ENCODE data around the gene TBXAS1. TPM values are rescaled to one million over a fixed set of nuclear protein-coding genes. Genes with fewer than 3 reads are reported as not detected.

TBXAS1 gene
- total and polyA plus RNA-seq, 2 donors from 2014 or later = 14.2 to 33.6 TPM

GRCh38 chr7:139876622-139877283 is 47.7 kb downstream of the TBXAS1 start:
- Histone ChIP-seq H3K9me3 (ENCODE audit: control insufficient read depth in 2 of 3, insufficient read depth in 1 of 3, low read length in 3 of 3) (no peaks in the 10 kb centered on the region), H3K9ac (ENCODE audit: low read length in 3 of 3) (no peak overlapping the region), H3K4me1 (ENCODE audit: control insufficient read depth in 2 of 3, insufficient read depth in 2 of 3, low read depth in 1 of 3, low read length in 3 of 3) (peaks cover 0 to 2% (median 0%) of the 10 kb centered on the region in 3 donors), H3K27me3 (ENCODE audit: control insufficient read depth, insufficient read depth, low read length) (no peaks in the 10 kb centered on the region), H3K36me3 (ENCODE audit: control insufficient read depth in 2 of 3, insufficient read depth in 3 of 3, low read length in 3 of 3) (no peaks in the 10 kb centered on the region), H3K27ac (ENCODE audit: low read depth in 2 of 2, low read length in 2 of 2) (no peak overlapping the region), H3K4me3 (ENCODE audit: low read length in 3 of 3) (no peak overlapping the region)
- intact Hi-C loops (cut with DNase I) = no loop called here
- DNase-seq = no peak
- TF ChIP-seq, protein P1, sequence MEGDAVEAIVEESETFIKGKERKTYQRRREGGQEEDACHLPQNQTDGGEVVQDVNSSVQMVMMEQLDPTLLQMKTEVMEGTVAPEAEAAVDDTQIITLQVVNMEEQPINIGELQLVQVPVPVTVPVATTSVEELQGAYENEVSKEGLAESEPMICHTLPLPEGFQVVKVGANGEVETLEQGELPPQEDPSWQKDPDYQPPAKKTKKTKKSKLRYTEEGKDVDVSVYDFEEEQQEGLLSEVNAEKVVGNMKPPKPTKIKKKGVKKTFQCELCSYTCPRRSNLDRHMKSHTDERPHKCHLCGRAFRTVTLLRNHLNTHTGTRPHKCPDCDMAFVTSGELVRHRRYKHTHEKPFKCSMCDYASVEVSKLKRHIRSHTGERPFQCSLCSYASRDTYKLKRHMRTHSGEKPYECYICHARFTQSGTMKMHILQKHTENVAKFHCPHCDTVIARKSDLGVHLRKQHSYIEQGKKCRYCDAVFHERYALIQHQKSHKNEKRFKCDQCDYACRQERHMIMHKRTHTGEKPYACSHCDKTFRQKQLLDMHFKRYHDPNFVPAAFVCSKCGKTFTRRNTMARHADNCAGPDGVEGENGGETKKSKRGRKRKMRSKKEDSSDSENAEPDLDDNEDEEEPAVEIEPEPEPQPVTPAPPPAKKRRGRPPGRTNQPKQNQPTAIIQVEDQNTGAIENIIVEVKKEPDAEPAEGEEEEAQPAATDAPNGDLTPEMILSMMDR (IDR thresholded peaks at IDR 0.05; ENCODE audit: borderline replicate concordance, extremely low read depth, insufficient read depth) = no peak
- FAIRE-seq = no peak

DNA sequence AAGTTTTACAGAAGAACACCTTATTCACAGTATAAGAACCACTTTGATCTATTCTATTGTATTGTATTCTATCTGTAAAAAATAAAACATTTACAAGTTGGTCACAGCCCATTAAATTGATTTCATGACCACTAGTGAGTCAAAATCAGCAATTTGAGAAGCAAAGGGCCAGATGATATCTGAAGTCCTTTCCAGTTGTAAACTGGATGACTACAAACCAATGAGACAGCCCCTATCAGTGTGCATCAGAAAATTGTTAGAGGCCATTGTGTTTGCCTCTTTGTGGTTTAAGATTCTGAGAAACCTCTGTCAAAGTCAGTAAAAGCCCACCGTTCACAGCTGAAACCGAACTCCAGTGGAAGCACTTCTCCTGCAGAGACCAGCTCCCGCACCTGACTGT is 54.8 kb downstream of the TBXAS1 start:
- no peak overlapping the region for H3K27ac ChIP-seq (ENCODE audit: low read depth in 2 of 2, low read length in 2 of 2)
- H3K9ac ChIP-seq (ENCODE audit: low read length in 3 of 3) = no peak overlapping the region
- FAIRE-seq (no peak), DNase-seq (peak in 2 of 5 donors; percentile 24 to 42)
- H3K36me3 ChIP-seq (ENCODE audit: control insufficient read depth in 2 of 3, insufficient read depth in 3 of 3, low read length in 3 of 3) = no peaks in the 10 kb centered on the region
- TF ChIP-seq, protein P1 (IDR thresholded peaks at IDR 0.05; ENCODE audit: borderline replicate concordance, extremely low read depth, insufficient read depth) = no peak
- H3K4me3 ChIP-seq (ENCODE audit: low read length in 3 of 3) = no peak overlapping the region
- intact Hi-C loops (cut with DNase I) = no loop called here
- peaks cover 2 to 8% (median 4%) of the 10 kb centered on the region in 3 donors for H3K4me1 ChIP-seq (ENCODE audit: control insufficient read depth in 2 of 3, insufficient read depth in 2 of 3, low read depth in 1 of 3, low read length in 3 of 3)
- no peaks in the 10 kb centered on the region for H3K27me3 ChIP-seq (ENCODE audit: control insufficient read depth, insufficient read depth, low read length)
- no peaks in the 10 kb centered on the region for H3K9me3 ChIP-seq (ENCODE audit: control insufficient read depth in 2 of 3, insufficient read depth in 1 of 3, low read length in 3 of 3)

- Histone ChIP-seq H3K36me3 (ENCODE audit: control insufficient read depth in 2 of 3, insufficient read depth in 3 of 3, low read length in 3 of 3) (no peaks in the 10 kb centered on the region), H3K27ac (ENCODE audit: low read depth in 2 of 2, low read length in 2 of 2) (no peak overlapping the region), H3K4me3 (ENCODE audit: low read length in 3 of 3) (no peak overlapping the region), H3K4me1 (ENCODE audit: control insufficient read depth in 2 of 3, insufficient read depth in 2 of 3, low read depth in 1 of 3, low read length in 3 of 3) (peaks cover 2 to 8% (median 4%) of the 10 kb centered on the region in 3 donors), H3K27me3 (ENCODE audit: control insufficient read depth, insufficient read depth, low read length) (no peaks in the 10 kb centered on the region), H3K9ac (ENCODE audit: low read length in 3 of 3) (no peak overlapping the region), H3K9me3 (ENCODE audit: control insufficient read depth in 2 of 3, insufficient read depth in 1 of 3, low read length in 3 of 3) (no peaks in the 10 kb centered on the region)
- FAIRE-seq (no peak), DNase-seq (no peak)
- intact Hi-C loops (cut with DNase I) = no loop called here
- TF ChIP-seq, protein P1 (IDR thresholded peaks at IDR 0.05; ENCODE audit: borderline replicate concordance, extremely low read depth, insufficient read depth) = no peak
Measured at GRCh38 chr7:139884441-139884840, 55.4 kb downstream of the TBXAS1 start.

All from kidney (tissue), 14 donors.